ENCODE data around the gene IFIT1.
"Not testable (repeated sequence)": the region's sequence is repeated elsewhere in the genome, so short reads cannot be mapped to it uniquely, and the experiment has no call there.

Gene IFIT1

DNA sequence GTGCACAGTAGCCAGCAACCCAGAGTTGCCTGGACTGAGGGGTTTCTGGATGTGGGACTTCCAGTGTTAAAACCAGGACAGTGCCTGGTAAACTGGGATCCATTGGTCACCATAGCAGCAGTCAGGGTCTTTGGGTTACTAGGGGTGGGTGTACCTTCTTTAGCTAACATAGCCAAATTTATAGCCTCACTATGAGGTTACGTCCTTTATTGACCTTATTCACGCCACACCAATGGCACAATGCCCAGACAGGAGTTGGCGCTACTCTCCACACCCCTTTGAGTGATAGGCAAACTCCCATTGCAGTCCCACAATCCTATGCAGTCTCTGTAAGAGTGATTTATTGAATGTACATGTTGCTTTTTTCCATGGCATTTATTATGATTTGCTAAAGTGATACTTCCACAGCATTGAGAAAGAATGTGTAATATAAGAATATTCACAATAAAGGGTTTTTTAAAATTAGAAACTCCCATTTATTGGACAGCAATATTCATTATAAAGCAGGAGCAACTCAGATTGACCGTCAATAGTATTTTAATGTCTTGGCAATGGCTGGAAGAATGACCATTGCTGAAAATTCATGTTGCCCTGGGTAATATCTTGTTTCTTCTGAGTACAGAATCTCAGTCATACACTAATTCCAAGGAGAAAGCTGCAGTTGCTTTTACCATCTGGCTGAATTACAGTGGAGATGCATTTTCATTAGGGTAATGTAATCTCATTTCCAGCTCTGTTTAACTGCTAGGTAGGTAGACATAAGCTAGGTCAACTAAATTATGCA is 48.0 kb downstream of the IFIT1 start:
- no peak for DNase-seq (ENCODE audit: low read depth in 2 of 2)

DNA sequence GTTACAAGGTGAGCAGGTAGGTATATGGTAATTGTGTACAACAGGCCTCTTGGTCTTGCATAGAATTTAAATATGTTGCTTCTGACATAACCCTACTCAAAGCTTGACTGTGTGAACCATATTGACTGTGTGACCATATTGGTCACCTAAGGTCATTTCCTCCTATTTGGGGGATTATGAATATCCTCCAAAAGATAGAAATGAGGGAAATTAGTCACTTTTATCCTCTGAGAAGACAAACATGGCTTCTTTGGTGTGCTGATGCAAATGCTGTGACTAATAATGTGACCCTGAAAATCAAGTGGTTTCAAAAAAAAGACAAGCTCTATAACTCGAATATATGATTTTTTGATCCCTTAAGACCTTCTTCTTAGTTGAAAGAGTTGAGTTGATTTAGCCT is 49.9 kb downstream of the IFIT1 start:
- DNase-seq (ENCODE audit: low read depth in 2 of 2): no peak

DNA sequence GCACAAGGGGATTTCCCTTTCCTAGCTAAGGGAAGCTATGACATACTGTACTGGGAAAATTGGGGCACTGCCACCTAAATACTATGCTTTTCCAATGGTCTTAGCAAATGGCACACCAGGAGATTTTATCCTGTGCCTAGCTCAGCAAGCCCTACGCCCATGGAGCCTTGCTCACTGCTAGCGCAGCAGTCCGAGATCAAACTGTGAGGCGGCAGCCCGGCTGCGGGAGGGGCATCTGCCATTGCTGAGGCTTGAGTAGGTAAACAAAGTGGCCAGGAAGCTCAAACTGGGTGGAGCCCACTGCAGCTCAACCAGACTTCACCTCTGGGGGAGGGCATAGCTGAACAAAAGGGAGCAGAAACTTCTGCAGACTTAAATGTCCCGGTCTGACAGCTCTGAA is 52.4 kb downstream of the IFIT1 start:
- DNase-seq (ENCODE audit: low read depth in 2 of 2): not testable (repeated sequence)

DNA sequence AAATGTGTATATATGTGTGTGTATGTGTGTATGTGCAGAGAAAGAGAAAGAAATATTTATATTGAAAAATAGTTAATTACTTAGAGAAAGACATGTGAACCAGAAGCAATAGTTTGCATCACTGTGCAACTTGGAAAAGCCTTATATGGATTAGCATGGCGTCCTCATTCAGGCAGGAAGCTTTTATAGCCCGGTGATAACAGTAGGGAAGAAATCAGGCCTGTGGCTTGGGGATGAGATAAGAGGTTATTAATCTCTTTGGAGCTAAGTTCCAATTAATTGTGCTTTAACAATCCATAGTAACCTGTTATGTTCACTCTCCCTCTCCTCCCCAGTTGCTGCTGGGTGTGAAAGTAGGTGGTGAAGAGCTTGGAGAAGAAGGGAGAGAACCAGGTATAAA is 58.5 kb downstream of the IFIT1 start:
- DNase-seq (ENCODE audit: low read depth in 2 of 2): no peak

DNA sequence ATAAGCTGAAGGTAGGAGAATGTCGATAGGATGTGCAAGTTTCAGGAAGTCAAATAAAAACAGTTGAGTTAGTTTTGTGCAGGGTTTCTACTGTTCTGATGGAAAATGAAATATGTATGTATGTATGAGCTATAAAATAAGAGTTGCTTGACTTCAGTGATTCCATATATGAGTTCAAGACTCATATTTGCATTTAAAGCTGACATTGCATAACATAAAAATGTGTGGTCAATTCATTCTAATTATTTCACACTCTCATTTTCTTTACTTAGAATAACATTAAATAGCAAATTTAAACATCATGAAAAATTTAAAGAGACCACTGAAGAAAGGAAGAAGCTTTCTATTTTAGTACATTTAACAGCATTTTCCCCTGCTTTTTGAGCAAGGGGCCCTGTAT is 59.8 kb downstream of the IFIT1 start:
- no peak for DNase-seq (ENCODE audit: low read depth in 2 of 2)

DNA sequence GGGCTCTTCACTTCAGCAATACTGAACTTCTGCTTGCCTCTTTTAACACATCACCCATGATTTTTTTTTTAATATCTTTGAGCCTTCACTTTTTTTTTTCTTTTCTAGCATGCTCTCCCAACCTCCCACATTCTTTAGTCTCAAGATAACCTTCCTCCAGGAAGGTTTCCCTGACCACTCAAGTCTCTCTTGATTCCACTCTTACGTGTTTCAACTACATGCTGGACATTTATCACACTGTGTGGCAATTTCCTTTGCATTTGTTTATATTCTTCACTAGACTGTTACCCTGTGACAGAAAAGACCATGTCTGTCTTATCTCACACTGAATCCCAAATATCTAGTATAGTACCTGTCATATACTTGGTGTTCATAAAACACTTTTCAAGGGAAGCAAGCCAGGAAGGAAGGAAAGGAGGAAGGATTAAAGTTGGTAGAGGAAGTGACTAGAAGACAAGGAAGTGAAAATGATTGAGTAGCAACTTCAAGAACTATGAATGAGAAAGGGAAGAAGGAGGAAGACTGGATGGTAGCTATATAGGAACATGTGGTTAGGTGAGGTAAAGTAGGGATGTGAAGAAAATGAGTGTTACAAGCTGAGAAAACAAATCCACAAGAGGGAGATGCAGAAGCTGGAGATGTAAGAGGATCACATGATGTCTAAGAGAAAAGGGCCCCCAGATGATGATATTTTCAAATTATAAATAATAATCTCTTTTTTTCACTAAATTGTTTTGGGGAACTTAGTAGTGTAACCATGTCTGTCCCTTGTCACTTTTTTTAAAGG is 62.3 kb downstream of the IFIT1 start:
- DNase-seq (ENCODE audit: low read depth in 2 of 2): no peak
